HepG2 (cell line): ENCODE measurements around the gene PRKAR1A. TPM values are rescaled to one million over a fixed set of nuclear protein-coding genes. Genes with fewer than 3 reads are reported as not detected.
A peak's percentile ranks its signal among the peaks of the same experiment; 100 is the strongest.

Source experiments
- ATAC-seq: fragments of 200-7000 bp; cut with Tn5 transposase; 3 replicates; pipeline ENCODE4 v1.9.1; 2020; ENCODE audit warnings: mild to moderate bottlenecking, moderate library complexity
- BruUV-seq: library from RNA; stranded (reverse); fragments of 400-500 nt; replicated peaks from 2 replicates; lab custom pipeline; 2021; lab: Mats Ljungman, UMichigan
- CTCF ChIA-PET: fragments of 300-600 bp; formaldehyde crosslinking; extraction: SDS; loops from one replicate; lab custom pipeline; 2021; ENCODE audit warnings: low total read pairs, inconsistent platforms, low intra/inter-chr PET ratio; lab: Yijun Ruan, JAX
- POLR2A ChIA-PET: fragments of 350-600 bp; sonication (Branson Sonifier 250); formaldehyde crosslinking; loops from one replicate; lab custom pipeline; 2020; ENCODE audit warnings: antibody characterized with exemption, inconsistent platforms; lab: Yijun Ruan, JAX
- DNase-seq: peaks from one replicate; pipeline ENCODE4 v3.0.0-alpha.2; 2015; ENCODE audit warnings: low spot score
- FAIRE-seq: peaks from 3 replicates; lab custom pipeline; 2011; peaks lifted over from hg19 to GRCh38; lab: Jason Lieb, UNC
- H2AFZ ChIP-seq: one replicate; pipeline ENCODE4 v1.6.1; 2011; ENCODE audit warnings: low read length, inconsistent platforms
- H3K27ac ChIP-seq: fragments of 300-600 bp; 3 replicates; pipeline ENCODE4 v1.8.0; 2011; ENCODE audit warnings: mixed run types, mild to moderate bottlenecking, mixed read lengths, low read length, inconsistent platforms; ENCODE audit not compliant: insufficient read depth; ENCODE audit errors: extremely low read length
- H3K27me3 ChIP-seq, 2 experiments: fragments of 200-600 bp in 1 of 2; 2 replicates in 1 of 2; 3 replicates in 1 of 2; pipeline versions ENCODE4 v1.6.0 to v1.8.0; 2011; ENCODE audit warnings: low read length in 2 of 2, mild to moderate bottlenecking in 2 of 2, moderate library complexity in 2 of 2, inconsistent platforms in 1 of 2; ENCODE audit not compliant: insufficient read depth in 2 of 2, control insufficient read depth in 1 of 2
- H3K36me3 ChIP-seq, 2 experiments: fragments of 200-600 bp in 1 of 2; replicated peaks in 1 of 2; 2 replicates in 1 of 2; 3 replicates in 1 of 2; pipeline versions ENCODE4 v1.5.1 to v1.8.0; 2011; ENCODE audit warnings: low read length in 2 of 2, inconsistent platforms in 1 of 2; ENCODE audit not compliant: insufficient read depth in 2 of 2, control insufficient read depth in 1 of 2
- H3K4me1 ChIP-seq: 2 replicates; pipeline ENCODE4 v1.5.1; 2012; ENCODE audit warnings: low read length, inconsistent platforms; ENCODE audit not compliant: insufficient read depth
- H3K4me2 ChIP-seq: 2 replicates; pipeline ENCODE4 v1.6.0; 2011; ENCODE audit warnings: low read depth, low read length, inconsistent platforms
- H3K4me3 ChIP-seq, 3 experiments: fragments of 200-600 bp in 1 of 3; sonication (generic), shearing (Covaris generic) in 1 of 3; replicated peaks in 1 of 3; 2 replicates each; pipeline ENCODE4 v1.5.1; 2011 to 2016; ENCODE audit warnings: low read length in 3 of 3, inconsistent platforms in 2 of 3, low read depth in 2 of 3, mild to moderate bottlenecking in 2 of 3, control low read depth in 1 of 3, mixed read lengths in 1 of 3; ENCODE audit not compliant: insufficient read depth in 1 of 3
- H3K79me2 ChIP-seq: one replicate; pipeline ENCODE4 v1.6.1; 2011; ENCODE audit warnings: low read length, inconsistent platforms; ENCODE audit not compliant: insufficient read depth
- H3K9ac ChIP-seq: 2 replicates; pipeline ENCODE4 v1.6.0; 2011; ENCODE audit warnings: mild to moderate bottlenecking, low read depth, low read length, inconsistent platforms; ENCODE audit not compliant: insufficient read depth
- H3K9me3 ChIP-seq: 2 replicates; pipeline ENCODE4 v1.5.1; 2012; ENCODE audit warnings: mild to moderate bottlenecking, low read length
- H4K20me1 ChIP-seq: 2 replicates; pipeline ENCODE4 v1.6.0; 2011; ENCODE audit warnings: inconsistent platforms, mild to moderate bottlenecking, low read length, moderate library complexity; ENCODE audit not compliant: insufficient read depth
- FOSL1 ChIP-seq: sonication (generic); formaldehyde crosslinking; IDR thresholded peaks from 2 replicates; pipeline ENCODE4 v1.9.0; 2021; ENCODE audit warnings: missing genetic modification reagents, borderline replicate concordance
- FOXA1 ChIP-seq, 2 experiments: fragments of 450-650 bp in 1 of 2; sonication (generic) in 1 of 2; formaldehyde crosslinking in 1 of 2; IDR thresholded peaks; 2 replicates each; pipeline versions ENCODE4 v1.4.0 to v1.6.1; 2016 to 2020; ENCODE audit warnings: missing genetic modification reagents in 1 of 2
- GATAD2A ChIP-seq: IDR thresholded peaks from 2 replicates; pipeline ENCODE4 v1.6.1; 2016
- HIC2 ChIP-seq: sonication (generic); formaldehyde crosslinking; IDR thresholded peaks from 2 replicates; pipeline ENCODE4 v1.9.0; 2022; ENCODE audit warnings: low read depth, missing genetic modification reagents
- MED13 ChIP-seq: sonication (generic); formaldehyde crosslinking; IDR thresholded peaks from 2 replicates; pipeline ENCODE4 v1.5.0; 2020; ENCODE audit warnings: missing genetic modification reagents
- MTA1 ChIP-seq: sonication (generic); formaldehyde crosslinking; IDR thresholded peaks from 2 replicates; pipeline ENCODE4 v1.4.0; 2020; ENCODE audit warnings: missing genetic modification reagents, mild to moderate bottlenecking, borderline replicate concordance
- NR3C1 ChIP-seq: sonication (generic); formaldehyde crosslinking; IDR thresholded peaks from 2 replicates; pipeline ENCODE4 v1.4.0; 2020; ENCODE audit warnings: missing genetic modification reagents
- PRDM4 ChIP-seq: sonication (generic); formaldehyde crosslinking; IDR thresholded peaks from 2 replicates; pipeline ENCODE4 v1.9.0; 2021; ENCODE audit warnings: missing genetic modification reagents, borderline replicate concordance
- ZNF180 ChIP-seq: sonication (generic); formaldehyde crosslinking; IDR thresholded peaks from 2 replicates; pipeline ENCODE4 v1.4.0; 2020; ENCODE audit warnings: low read depth, missing genetic modification reagents, borderline replicate concordance
- ZNF558 ChIP-seq: sonication (generic); formaldehyde crosslinking; IDR thresholded peaks from 2 replicates; pipeline ENCODE4 v1.9.0; 2022; ENCODE audit warnings: mild to moderate bottlenecking, missing genetic modification reagents, borderline replicate concordance
- ZNF564 ChIP-seq: sonication (generic); formaldehyde crosslinking; IDR thresholded peaks from 2 replicates; pipeline ENCODE4 v1.8.1; 2023; ENCODE audit warnings: mild to moderate bottlenecking, missing genetic modification reagents
- ZNF670 ChIP-seq: sonication (generic); formaldehyde crosslinking; IDR thresholded peaks from 2 replicates; pipeline ENCODE4 v1.8.0; 2022; ENCODE audit warnings: mild to moderate bottlenecking, missing genetic modification reagents, borderline replicate concordance
- ZNF713 ChIP-seq: sonication (generic); formaldehyde crosslinking; IDR thresholded peaks from 2 replicates; pipeline ENCODE4 v1.4.0; 2020; ENCODE audit warnings: mild to moderate bottlenecking, missing genetic modification reagents
- ZUFSP ChIP-seq: sonication (generic); formaldehyde crosslinking; IDR thresholded peaks from 2 replicates; pipeline ENCODE4 v1.9.0; 2021; ENCODE audit warnings: missing genetic modification reagents, mild to moderate bottlenecking, borderline replicate concordance
- WGBS: methylation state at CpG from one replicate; pipeline ENCODE4 v1.1.6; 2017; ENCODE audit warnings: low lambda C conversion rate; 5-methylcytosine and 5-hydroxymethylcytosine counted together
- in situ Hi-C: cut with HindIII; loops from 2 replicates; pipeline ENCODE4 v1.10.0; 2017; ENCODE audit warnings: low pct_unique_long_range_greater_than_20kb; ENCODE audit not compliant: extremely low pct_ligation_motif_present
- intact Hi-C: fragments of 100-400 bp; cut with micrococcal nuclease; formaldehyde crosslinking; loops from one replicate; pipeline ENCODE4 v1.10.0; 2022; ENCODE audit not compliant: unreplicated experiment
- polyA plus RNA-seq, 8 experiments: library from polyadenylated mRNA; depleted of rRNA in 3 of 8; stranded (reverse) in 7 of 8; unstranded in 1 of 8; fragments of >200 nt; fragmentation: Illumina TruSeq in 4 of 8; extraction: Trizol in 4 of 8; gene quantifications; 2 replicates each; pipeline versions ENCODE4 v1.2.1 to v1.2.3, GENCODE V29; 2011 to 2016; ENCODE audit warnings: low read depth in 4 of 8, missing spikeins in 1 of 8, mixed read lengths in 1 of 8; ENCODE audit not compliant: insufficient read depth in 1 of 8
- total RNA-seq, 5 experiments: library from RNA; depleted of rRNA; stranded (reverse); fragments of >200 nt; fragmentation: Illumina TruSeq; extraction: Trizol; gene quantifications; 2 replicates each; pipeline ENCODE4 v1.2.3, GENCODE V29; 2016; ENCODE audit warnings: low read depth in 1 of 5

Gene PRKAR1A
- total and polyA plus RNA-seq, 2 of the 13 experiments (the other 11 are each of a cell fraction or from before 2014, with no cell fraction given) = 265 to 266 TPM

- no TSS peak for BruUV-seq
- no peak overlapping the region for H2AFZ ChIP-seq
- no peak overlapping the region for H3K27ac ChIP-seq
- no peak overlapping the region for H3K4me3 ChIP-seq
- H3K9ac ChIP-seq = no peak overlapping the region
- POLR2A ChIA-PET = interaction anchor here (1.0 to 1.4 kb wide), 3 partner anchors 10 to 21 kb away, joined by 3 read pairs; no protein-coding TSS in a partner anchor
- TF ChIP-seq PRDM4 (no peak), MED13 (CRISPR knock-in tag) (no peak), MTA1 (CRISPR knock-in tag) (no peak), GATAD2A (CRISPR knock-in tag) (no peak), ZNF713 (CRISPR knock-in tag) (no peak), FOXA1 (IDR thresholded peaks at IDR 0.05) (no peak), FOXA1 (CRISPR knock-in tag; IDR thresholded peaks at IDR 0.05) (no peak), ZUFSP (CRISPR knock-in tag) (no peak), ZNF670 (CRISPR knock-in tag) (no peak), NR3C1 (no peak), ZNF564 (no peak), FOSL1 (CRISPR knock-in tag) (no peak), ZNF180 (CRISPR knock-in tag) (no peak), HIC2 (CRISPR knock-in tag) (no peak), ZNF558 (CRISPR knock-in tag) (no peak)
- CTCF ChIA-PET = no interaction called here
- FAIRE-seq (no peak), DNase-seq (no peak), ATAC-seq (peak; percentile 22)
- peaks cover 30% of the 10 kb centered on the region for H3K4me1 ChIP-seq
- intact Hi-C loops = no loop called here
- H3K9me3 ChIP-seq = no peaks in the 10 kb centered on the region
- no peaks in the 10 kb centered on the region for H3K79me2 ChIP-seq
- H4K20me1 ChIP-seq = no peaks in the 10 kb centered on the region
- H3K36me3 ChIP-seq = no peaks in the 10 kb centered on the region; a peak in 1 of 5 replicates
- H3K27me3 ChIP-seq = no peaks in the 10 kb centered on the region
- WGBS = 91% methylated on average over 8 of the region's 8 CpGs
- in situ Hi-C loops = loop anchor here (10.0 kb wide), 1 partner anchor 58 kb away; no protein-coding TSS in a partner anchor
- H3K4me2 ChIP-seq = no peak overlapping the region
Observed at GRCh38 chr17:68576811-68577496, 64.7 kb downstream of the PRKAR1A start.
